NCI-H1105 (cell line): ENCODE results near the gene LPAR5.
A peak's percentile ranks its signal among the peaks of the same experiment; 100 is the strongest.
"Not testable (repeated sequence)": the region's sequence is repeated elsewhere in the genome, so short reads cannot be mapped to it uniquely, and the experiment has no call there.

Experiments
- DNase-seq: peaks from one replicate; lab custom pipeline; 2025; lab: John Stamatoyannopoulos, UW

Gene LPAR5

DNA sequence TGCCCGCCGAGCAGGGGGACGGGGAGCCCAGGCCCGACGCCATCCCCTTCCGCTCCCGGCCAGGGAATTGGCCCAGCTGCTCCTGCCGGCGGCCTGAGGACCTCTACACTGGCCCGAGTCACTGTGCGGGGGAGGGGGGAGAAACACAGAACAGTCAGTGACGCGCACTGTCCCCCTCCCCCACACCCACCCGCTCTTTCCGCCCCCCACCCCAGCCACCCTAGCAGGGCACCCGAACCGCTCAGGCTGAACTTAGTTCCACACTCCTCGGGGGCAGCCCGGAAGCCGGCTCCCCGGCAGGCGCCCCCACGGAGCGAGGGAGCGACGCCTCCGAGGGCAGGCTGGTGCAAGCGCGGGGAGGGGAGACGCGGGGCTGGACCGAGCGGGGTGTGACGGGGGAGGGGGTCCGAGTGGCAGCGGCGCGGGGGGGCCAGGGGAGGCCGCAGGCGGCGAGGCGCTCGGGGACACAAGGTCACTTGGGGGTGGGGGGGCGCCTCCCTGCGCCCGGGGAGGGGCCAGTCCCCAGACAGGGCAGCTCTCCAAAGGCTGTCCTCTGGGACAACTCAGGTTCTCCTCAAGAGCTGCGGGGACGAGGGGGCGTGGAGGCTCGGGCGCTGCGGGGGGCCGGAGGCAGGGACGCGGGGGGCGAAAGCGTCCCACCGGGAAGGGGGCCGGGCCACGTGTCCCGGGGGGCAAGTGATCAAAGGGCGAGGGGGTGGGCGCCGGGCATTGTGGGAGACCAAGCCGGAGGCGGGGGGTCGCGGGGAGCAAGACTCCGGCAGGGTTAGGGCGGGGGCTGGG is 29.2 kb downstream of the LPAR5 start:
- peak; percentile 4 for DNase-seq

GRCh38 chr12:6605421-6606330 is 30.1 kb downstream of the LPAR5 start:
- DNase-seq: no peak

DNA sequence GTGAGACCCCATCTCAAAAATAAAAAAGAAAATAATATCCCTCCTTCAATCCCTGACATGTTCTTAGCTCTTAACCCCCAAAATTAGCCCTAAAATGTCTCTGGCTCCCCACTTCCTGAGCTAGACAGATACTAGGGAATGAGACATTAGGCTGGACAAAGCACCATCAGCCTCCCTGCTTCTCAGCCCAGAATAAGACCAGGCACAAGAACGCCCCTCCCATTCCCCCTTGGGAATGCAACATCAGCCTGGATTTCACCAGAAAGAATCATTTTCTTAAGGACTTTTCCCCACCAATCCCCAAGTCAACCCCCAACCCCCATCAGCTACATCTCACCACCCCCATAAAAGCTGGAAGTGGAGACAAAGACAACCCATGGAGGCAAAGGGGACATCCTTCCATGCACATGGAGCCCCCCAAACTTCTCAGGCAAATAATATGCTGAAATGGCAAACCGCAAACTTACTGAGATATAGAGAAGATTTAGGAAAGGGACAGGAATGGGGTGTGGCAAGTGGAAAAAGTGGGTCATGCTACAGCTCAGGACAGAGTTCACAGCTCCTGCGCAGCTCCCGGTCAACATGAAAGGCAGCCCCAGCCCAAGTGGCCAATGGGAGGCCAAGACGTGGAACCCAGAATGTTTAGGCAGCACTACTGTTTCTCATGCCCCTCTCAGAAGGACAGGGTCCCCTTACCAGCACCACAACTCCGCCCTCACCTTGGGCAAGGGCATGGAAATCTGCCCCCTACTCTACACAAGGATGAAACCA is 31.3 kb downstream of the LPAR5 start:
- DNase-seq: no peak

- no peak for DNase-seq
Observed at GRCh38 chr12:6603095-6603567, 32.6 kb downstream of the LPAR5 start.

GRCh38 chr12:6602526-6602925 is 33.2 kb downstream of the LPAR5 start:
- DNase-seq: no peak

GRCh38 chr12:6595673-6596072 is 40.1 kb downstream of the LPAR5 start:
- DNase-seq: not testable (repeated sequence)

- DNase-seq: no peak
Observed at GRCh38 chr12:6592087-6592486, 43.7 kb downstream of the LPAR5 start.

DNA sequence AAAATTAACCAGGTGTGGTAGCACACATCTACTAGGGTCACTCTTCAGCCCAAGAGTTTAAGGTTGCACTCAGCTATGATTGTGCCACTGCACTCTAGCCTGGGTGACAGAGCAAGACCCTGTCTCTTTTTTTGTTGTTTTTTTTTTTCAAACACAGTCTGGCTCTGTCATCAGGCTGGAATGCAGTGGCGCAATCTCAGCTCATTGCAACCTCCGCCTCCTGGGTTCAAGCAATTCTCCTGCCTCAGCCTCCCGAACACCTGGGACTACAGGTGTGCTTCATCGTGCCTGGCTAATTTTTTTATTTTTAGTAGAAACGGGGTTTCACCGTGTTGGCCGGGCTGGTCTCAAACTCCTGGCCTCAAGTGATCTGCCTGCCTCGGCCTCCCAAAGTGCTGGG is 49.2 kb downstream of the LPAR5 start:
- DNase-seq: not testable (repeated sequence)

DNA sequence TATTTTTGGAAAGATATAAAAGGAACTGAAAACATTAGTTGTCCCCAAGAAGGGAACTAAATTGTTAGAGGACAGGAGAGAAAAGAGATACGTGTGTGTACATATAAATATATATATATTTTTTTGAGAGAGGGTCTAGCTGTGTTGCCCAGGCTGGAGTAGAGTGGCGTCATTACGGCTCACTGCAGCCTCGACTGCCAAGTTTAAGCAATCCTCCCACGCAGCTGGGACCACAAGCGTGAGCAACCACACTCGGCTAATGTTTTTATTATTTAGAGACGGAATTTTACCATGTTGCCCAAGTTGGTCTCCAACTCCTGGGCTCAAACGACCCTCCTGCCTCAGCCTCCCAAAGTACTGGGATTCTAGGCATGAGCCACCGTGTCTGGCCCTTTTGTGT is 51.5 kb downstream of the LPAR5 start:
- DNase-seq: no peak

GRCh38 chr12:6582959-6583358 is 52.8 kb downstream of the LPAR5 start:
- no peak for DNase-seq

- no peak for DNase-seq
Observed at GRCh38 chr12:6582196-6582595, 53.6 kb downstream of the LPAR5 start.

- DNase-seq: no peak
Observed at GRCh38 chr12:6575648-6576047, 60.1 kb downstream of the LPAR5 start.

GRCh38 chr12:6574576-6575295 is 61.0 kb downstream of the LPAR5 start:
- no peak for DNase-seq

DNA sequence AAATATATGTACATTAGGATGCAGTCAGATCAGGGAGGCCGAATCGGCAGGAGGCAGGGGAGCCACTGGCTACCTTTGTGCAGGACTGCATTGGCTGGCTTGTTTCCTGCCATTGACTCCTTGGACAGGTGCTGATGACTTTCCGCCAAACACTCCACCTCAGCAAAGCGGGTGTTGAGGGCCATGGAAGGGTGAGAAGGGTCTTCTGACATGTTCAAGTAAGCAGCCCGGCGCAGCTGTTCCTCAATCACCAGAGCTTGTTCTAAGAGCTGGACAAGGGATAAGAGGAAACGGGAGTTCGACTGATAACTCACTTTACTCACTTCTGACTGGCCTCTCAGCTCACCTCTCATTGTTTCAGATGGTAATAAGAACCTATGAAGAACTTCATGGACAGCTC is 62.8 kb downstream of the LPAR5 start:
- DNase-seq: no peak

- DNase-seq: peak; percentile 46
Observed at GRCh38 chr12:6570264-6570887, 65.4 kb downstream of the LPAR5 start.

DNA sequence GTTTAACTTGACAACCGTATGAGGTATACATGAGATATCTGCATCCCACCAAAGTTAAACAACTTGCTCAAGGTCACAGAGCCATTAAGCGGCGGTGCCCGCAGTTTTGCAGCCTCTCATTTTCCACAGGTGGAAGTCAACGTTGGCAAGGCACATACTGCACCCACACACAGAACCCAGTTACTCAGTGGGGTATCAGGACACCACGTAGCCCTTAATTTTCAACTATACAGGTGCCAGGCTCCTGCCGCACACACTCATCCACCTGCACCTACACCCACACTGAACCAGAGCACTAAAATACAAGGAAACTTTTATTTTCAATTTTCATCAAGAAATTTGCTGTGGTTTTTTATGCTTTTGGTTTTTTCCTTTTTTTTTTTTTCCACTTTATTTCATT is 66.0 kb downstream of the LPAR5 start:
- DNase-seq: no peak

GRCh38 chr12:6569312-6569711 is 66.4 kb downstream of the LPAR5 start:
- DNase-seq: no peak
